ENCODE results near the gene RAD51B. TPM values are rescaled to one million over a fixed set of nuclear protein-coding genes. Genes with fewer than 3 reads are reported as not detected.
A peak's percentile ranks its signal among the peaks of the same experiment; 100 is the strongest.

Gene RAD51B
- total and polyA plus RNA-seq, 2 of the 13 experiments (the other 11 are each of a cell fraction or from before 2014, with no cell fraction given): 7.0 to 9.5 TPM

DNA sequence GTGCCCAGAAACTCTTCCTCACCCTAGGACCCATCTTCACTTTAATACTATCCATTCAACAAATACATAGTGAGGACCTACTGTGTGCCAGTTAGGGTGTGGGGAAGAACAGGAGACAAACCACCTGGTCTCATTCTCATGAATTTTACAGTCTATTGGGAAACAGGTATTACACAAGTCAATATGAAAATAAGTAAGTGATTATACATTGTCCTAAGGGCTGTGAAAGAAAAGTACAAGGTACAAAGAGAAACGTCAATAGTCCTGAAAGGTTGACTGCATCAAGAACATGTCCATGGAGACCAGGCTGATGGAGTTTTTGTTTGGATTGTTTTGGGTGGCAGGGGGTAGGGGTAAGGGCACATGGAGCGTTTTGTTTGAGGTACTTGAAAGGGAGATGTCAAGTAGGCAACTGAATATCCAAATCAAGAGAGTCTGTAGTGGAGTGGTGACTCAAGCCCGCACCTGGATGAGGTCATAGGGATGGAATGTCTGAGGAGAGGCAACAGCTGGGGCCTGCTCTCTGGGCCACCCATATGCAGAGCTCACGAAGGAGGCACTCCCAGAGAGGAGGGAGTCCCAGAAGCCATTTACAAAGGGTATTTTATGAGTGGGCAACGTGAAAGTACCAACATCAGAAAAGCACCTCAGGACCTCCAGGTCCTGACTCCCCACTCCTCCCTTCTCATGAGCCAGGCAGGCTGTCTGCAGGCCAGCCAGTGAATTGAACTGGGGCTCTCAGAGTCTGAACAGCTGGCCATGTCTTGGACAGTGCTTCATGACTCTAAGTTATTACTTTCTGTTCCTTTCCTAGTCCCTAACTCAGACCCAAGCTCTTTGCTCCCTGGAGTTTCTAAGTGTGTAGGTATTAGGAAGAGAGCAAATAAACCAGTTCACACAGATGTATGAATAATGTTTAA is 701.3 kb downstream of the RAD51B start (continued):
- TF ChIP-seq FOXJ3 (CRISPR knock-in tag; IDR thresholded peaks at IDR 0.05; ENCODE audit: borderline replicate concordance): 0 out of 2 replicates have a peak, but pooled peaks have one; percentile 8
- TF ChIP-seq ZNF577 (CRISPR knock-in tag; IDR thresholded peaks at IDR 0.05; ENCODE audit: borderline replicate concordance, low read depth): no peak
- no peak for TF ChIP-seq RORA (CRISPR knock-in tag; IDR thresholded peaks at IDR 0.05)
- no peak for TF ChIP-seq DMAP1 (CRISPR knock-in tag; IDR thresholded peaks at IDR 0.05)
- TF ChIP-seq, protein P1, sequence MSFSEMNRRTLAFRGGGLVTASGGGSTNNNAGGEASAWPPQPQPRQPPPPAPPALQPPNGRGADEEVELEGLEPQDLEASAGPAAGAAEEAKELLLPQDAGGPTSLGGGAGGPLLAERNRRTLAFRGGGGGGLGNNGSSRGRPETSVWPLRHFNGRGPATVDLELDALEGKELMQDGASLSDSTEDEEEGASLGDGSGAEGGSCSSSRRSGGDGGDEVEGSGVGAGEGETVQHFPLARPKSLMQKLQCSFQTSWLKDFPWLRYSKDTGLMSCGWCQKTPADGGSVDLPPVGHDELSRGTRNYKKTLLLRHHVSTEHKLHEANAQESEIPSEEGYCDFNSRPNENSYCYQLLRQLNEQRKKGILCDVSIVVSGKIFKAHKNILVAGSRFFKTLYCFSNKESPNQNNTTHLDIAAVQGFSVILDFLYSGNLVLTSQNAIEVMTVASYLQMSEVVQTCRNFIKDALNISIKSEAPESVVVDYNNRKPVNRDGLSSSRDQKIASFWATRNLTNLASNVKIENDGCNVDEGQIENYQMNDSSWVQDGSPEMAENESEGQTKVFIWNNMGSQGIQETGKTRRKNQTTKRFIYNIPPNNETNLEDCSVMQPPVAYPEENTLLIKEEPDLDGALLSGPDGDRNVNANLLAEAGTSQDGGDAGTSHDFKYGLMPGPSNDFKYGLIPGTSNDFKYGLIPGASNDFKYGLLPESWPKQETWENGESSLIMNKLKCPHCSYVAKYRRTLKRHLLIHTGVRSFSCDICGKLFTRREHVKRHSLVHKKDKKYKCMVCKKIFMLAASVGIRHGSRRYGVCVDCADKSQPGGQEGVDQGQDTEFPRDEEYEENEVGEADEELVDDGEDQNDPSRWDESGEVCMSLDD (CRISPR knock-in tag; IDR thresholded peaks at IDR 0.05; ENCODE audit: borderline replicate concordance): no peak
- TF ChIP-seq HIVEP1 (CRISPR knock-in tag; IDR thresholded peaks at IDR 0.05): no peak
- no peak for TF ChIP-seq KDM6A (CRISPR knock-in tag; IDR thresholded peaks at IDR 0.05; ENCODE audit: low read depth)
- TF ChIP-seq, protein P2, sequence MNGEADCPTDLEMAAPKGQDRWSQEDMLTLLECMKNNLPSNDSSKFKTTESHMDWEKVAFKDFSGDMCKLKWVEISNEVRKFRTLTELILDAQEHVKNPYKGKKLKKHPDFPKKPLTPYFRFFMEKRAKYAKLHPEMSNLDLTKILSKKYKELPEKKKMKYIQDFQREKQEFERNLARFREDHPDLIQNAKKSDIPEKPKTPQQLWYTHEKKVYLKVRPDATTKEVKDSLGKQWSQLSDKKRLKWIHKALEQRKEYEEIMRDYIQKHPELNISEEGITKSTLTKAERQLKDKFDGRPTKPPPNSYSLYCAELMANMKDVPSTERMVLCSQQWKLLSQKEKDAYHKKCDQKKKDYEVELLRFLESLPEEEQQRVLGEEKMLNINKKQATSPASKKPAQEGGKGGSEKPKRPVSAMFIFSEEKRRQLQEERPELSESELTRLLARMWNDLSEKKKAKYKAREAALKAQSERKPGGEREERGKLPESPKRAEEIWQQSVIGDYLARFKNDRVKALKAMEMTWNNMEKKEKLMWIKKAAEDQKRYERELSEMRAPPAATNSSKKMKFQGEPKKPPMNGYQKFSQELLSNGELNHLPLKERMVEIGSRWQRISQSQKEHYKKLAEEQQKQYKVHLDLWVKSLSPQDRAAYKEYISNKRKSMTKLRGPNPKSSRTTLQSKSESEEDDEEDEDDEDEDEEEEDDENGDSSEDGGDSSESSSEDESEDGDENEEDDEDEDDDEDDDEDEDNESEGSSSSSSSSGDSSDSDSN (CRISPR knock-in tag; IDR thresholded peaks at IDR 0.05): no peak
- TF ChIP-seq GFI1 (CRISPR knock-in tag; IDR thresholded peaks at IDR 0.05; ENCODE audit: borderline replicate concordance): no peak
- TF ChIP-seq ZNF556 (CRISPR knock-in tag; IDR thresholded peaks at IDR 0.05; ENCODE audit: borderline replicate concordance): no peak
- TF ChIP-seq PHF5A (CRISPR knock-in tag; IDR thresholded peaks at IDR 0.05; ENCODE audit: low read depth, unreplicated experiment): no peak
- TF ChIP-seq ZNF17 (CRISPR knock-in tag; IDR thresholded peaks at IDR 0.05): no peak
- TF ChIP-seq, protein P3, sequence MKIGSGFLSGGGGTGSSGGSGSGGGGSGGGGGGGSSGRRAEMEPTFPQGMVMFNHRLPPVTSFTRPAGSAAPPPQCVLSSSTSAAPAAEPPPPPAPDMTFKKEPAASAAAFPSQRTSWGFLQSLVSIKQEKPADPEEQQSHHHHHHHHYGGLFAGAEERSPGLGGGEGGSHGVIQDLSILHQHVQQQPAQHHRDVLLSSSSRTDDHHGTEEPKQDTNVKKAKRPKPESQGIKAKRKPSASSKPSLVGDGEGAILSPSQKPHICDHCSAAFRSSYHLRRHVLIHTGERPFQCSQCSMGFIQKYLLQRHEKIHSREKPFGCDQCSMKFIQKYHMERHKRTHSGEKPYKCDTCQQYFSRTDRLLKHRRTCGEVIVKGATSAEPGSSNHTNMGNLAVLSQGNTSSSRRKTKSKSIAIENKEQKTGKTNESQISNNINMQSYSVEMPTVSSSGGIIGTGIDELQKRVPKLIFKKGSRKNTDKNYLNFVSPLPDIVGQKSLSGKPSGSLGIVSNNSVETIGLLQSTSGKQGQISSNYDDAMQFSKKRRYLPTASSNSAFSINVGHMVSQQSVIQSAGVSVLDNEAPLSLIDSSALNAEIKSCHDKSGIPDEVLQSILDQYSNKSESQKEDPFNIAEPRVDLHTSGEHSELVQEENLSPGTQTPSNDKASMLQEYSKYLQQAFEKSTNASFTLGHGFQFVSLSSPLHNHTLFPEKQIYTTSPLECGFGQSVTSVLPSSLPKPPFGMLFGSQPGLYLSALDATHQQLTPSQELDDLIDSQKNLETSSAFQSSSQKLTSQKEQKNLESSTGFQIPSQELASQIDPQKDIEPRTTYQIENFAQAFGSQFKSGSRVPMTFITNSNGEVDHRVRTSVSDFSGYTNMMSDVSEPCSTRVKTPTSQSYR (CRISPR knock-in tag; IDR thresholded peaks at IDR 0.05; ENCODE audit: borderline replicate concordance): no peak
- TF ChIP-seq FOXM1 (CRISPR knock-in tag; IDR thresholded peaks at IDR 0.05): no peak
- no peak for TF ChIP-seq ZNF850 (CRISPR knock-in tag; conservative IDR thresholded peaks at IDR 0.05)
- 0 out of 2 replicates have a peak, but pooled peaks have one; percentile 15 for TF ChIP-seq SMAD3 (CRISPR knock-in tag; IDR thresholded peaks at IDR 0.05)
- no peak for TF ChIP-seq FOSL1 (CRISPR knock-in tag; IDR thresholded peaks at IDR 0.05; ENCODE audit: borderline replicate concordance)
- TF ChIP-seq PTBP1 (IDR thresholded peaks at IDR 0.05; ENCODE audit: low read depth, low read length, poor library complexity, severe bottlenecking): no peak
- TF ChIP-seq ZNF614 (CRISPR knock-in tag; IDR thresholded peaks at IDR 0.05; ENCODE audit: borderline replicate concordance): peak; percentile 60
- no peak for TF ChIP-seq PLRG1 (conservative IDR thresholded peaks at IDR 0.05)
- no peak for TF ChIP-seq ZNF607 (CRISPR knock-in tag; IDR thresholded peaks at IDR 0.05; ENCODE audit: borderline replicate concordance)

Data from HepG2 (cell line).